RWPE1 (cell line): ENCODE measurements around the gene NOP56.

Experiments
- CTCF ChIA-PET: fragments of 350-600 bp; sonication (Branson Sonifier 250); formaldehyde crosslinking; extraction: SDS; loops from one replicate; lab custom pipeline; 2021; lab: Yijun Ruan, JAX
- POLR2A ChIA-PET: fragments of 400-600 bp; formaldehyde crosslinking; extraction: SDS; loops from one replicate; lab custom pipeline; 2020; ENCODE audit warnings: antibody characterized with exemption; ENCODE audit not compliant: low non-redundant PET; lab: Yijun Ruan, JAX
- DNase-seq: peaks from one replicate; pipeline ENCODE4 v3.0.0; 2012; ENCODE audit warnings: low spot score
- H3K27ac ChIP-seq: fragments of 450-650 bp; 2 replicates; pipeline ENCODE4 v1.5.1; 2017
- CTCF ChIP-seq: fragments of 450-650 bp; conservative IDR thresholded peaks from 2 replicates; pipeline ENCODE4 v1.5.1; 2017; ENCODE audit warnings: low read depth, mild to moderate bottlenecking

Gene NOP56

GRCh38 chr20:2658414-2659354 lies 6.3 kb downstream of the NOP56 start:
- peak overlapping the region; percentile 51 for H3K27ac ChIP-seq
- POLR2A ChIA-PET, result no interaction called here
- TF ChIP-seq CTCF, result no peak
- DNase-seq, result peak; percentile 46
- CTCF ChIA-PET, result interaction anchor here (0.7 kb wide), 1 partner anchor 56 kb away, joined by 6 read pairs; no protein-coding TSS in a partner anchor

GRCh38 chr20:2659547-2659946 lies 7.1 kb downstream of the NOP56 start:
- DNase-seq, result no peak

GRCh38 chr20:2663364-2663886 lies 11.0 kb downstream of the NOP56 start:
- peak overlapping the region; percentile 80 for H3K27ac ChIP-seq
- ChIA-PET POLR2A (interaction anchor here (1.2 kb wide), 1 partner anchor 11 kb away, joined by 8 read pairs; the partner anchor contains the start of gene NOP56), CTCF (interaction anchor here (0.7 to 1.1 kb wide), 2 partner anchors 142 to 1217 kb away, joined by 3 to 5 read pairs; no protein-coding TSS in a partner anchor)
- DNase-seq, result no peak
- no peak for TF ChIP-seq CTCF

More at GRCh38 chr20:2659547-2659946, 7.1 kb downstream of the NOP56 start:
- TF ChIP-seq CTCF, result no peak
- POLR2A ChIA-PET, result no interaction called here
- CTCF ChIA-PET, result interaction anchor here (0.6 kb wide), 1 partner anchor 15 kb away, joined by 4 read pairs; no protein-coding TSS in a partner anchor
- H3K27ac ChIP-seq, result peak overlapping the region; percentile 51

- ChIA-PET POLR2A (interaction anchor here (0.7 to 1.2 kb wide), 2 partner anchors 12 to 28 kb away, joined by 3 to 8 read pairs; partner anchors contain the start of gene NOP56), CTCF (interaction anchor here (0.7 to 1.1 kb wide), 4 partner anchors 10 to 555 kb away, joined by 3 to 5 read pairs (median 4); no protein-coding TSS in a partner anchor)
- DNase-seq, result peak; percentile 93
- peak within 1 kb of the TSS; percentile 80 for H3K27ac ChIP-seq
- no peak for TF ChIP-seq CTCF
These were observed 11.7 kb downstream of the NOP56 start, which contains the start of gene IDH3B for GRCh38 chr20:2663887-2664719. Gene IDH3B, minus strand, starts transcription at chr20:2664216. Its CDS starts 28 bp downstream, at chr20:2664188.

- CTCF ChIA-PET, result interaction anchor here (1.1 kb wide), 1 partner anchor 147 kb away, joined by 4 read pairs; no protein-coding TSS in a partner anchor
- no peak for TF ChIP-seq CTCF
- POLR2A ChIA-PET, result no interaction called here
- no peak overlapping the region for H3K27ac ChIP-seq
- no peak for DNase-seq
These were observed 19.5 kb downstream of the NOP56 start for GRCh38 chr20:2671977-2672376.
